Middle frontal gyrus (tissue), 1 donor: ENCODE measurements around the gene PPM1H.

Experiments used
- DNase-seq: peaks from one replicate; pipeline ENCODE4 v3.0.0-alpha.2; 2015; ENCODE audit warnings: low spot score; ENCODE audit errors: extremely low spot score

PPM1H gene

DNA sequence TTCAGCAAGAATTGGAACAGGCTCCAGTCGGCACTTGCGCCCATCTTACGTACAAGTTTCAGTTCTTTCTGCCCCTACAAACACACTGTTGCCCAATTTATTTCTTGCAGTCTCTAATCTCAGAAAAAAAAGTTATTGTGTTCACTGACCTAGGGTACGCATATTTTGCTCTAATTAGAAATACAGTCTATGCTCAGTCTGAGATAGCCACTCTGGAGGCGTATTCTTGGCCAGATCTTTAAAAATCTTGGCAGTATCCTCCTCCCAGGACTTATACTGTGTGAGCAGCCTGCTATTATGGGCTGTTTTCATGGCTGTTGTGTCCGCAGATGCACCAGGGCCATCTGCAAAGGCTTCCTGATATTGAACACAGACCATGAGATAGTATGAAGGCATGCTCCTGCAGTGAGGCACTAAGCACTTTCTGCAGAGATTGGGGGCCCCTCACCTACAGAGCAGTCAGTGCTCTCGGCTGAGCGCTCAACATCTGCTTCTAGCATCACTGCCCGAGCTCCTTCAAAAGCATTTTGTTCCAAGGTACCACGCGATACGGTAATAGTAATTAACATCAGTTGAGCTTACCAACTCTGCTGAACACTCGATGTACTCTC lies 57.9 kb downstream of the PPM1H start:
- no peak for DNase-seq

DNA sequence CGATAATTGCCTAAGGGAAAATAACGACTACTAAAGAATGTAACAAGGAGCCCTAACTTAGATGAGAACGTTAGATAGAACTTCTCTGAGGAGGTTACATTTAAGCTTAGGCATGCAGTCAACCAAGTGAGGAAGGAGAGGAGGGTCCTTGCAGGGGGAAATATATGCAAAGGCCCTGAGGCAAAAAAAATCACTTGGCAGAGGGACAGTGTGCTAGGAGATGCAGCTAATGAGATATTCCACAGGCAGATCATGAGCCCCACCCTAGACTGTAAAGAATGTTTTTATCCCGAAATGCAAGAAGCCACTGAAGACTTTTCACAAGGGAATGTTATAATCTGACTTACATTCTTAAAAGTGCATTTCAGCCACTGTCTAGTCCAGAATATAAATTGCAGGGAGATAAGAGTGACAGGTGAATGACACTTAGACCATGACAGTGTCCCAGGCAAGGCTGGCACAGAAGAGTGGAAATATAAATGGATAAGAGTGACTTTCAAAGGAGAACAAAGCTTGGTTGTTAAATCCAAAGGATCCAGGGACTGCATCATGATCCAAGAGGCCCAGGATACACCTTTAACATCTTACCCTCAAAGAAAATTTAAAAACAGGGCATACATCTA lies 61.0 kb downstream of the PPM1H start:
- no peak for DNase-seq

GRCh38 chr12:62873116-62873825 lies 61.7 kb downstream of the PPM1H start:
- no peak for DNase-seq

DNA sequence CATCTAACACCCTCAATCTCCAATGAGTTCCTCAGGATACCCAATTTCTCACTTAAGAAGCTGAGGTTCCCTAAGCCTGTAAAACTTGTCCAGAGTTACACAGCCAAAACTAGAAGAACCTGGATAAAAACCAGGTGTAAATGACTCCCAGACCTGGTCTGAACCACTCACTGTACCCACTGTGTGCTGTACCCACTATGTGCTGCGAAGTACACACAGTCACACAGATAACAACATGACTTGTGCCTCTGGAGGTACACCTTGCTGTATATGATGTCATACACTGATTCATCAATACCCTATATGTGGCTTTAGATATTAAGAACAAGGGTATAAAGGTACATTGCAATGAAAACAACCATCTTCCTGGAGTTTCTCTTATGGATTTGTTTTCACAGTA lies 66.1 kb downstream of the PPM1H start:
- DNase-seq, result no peak

GRCh38 chr12:62866451-62867082 lies 68.4 kb downstream of the PPM1H start:
- DNase-seq, result no peak

- DNase-seq, result no peak
These were observed 69.0 kb downstream of the PPM1H start for GRCh38 chr12:62865937-62866336.

DNA sequence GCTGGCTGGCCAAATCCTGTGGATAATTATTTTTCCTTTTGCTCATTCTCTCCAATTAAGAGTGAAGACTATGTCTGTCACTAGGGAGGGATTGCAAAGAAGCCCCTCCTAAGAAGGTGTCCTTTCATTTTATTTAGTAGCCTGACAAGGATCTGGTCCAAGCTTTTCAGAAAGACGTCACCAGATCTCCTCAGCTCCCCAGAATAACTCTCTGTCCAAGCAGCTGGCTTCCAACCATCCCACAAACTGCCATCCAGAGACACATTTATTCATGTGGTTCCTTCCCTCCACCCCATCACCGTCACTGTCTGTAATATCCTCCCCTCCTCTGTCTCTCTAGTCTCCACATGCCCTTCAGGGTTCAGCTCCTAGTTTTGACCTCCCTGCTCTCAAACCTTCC lies 69.9 kb downstream of the PPM1H start:
- DNase-seq, result no peak

DNA sequence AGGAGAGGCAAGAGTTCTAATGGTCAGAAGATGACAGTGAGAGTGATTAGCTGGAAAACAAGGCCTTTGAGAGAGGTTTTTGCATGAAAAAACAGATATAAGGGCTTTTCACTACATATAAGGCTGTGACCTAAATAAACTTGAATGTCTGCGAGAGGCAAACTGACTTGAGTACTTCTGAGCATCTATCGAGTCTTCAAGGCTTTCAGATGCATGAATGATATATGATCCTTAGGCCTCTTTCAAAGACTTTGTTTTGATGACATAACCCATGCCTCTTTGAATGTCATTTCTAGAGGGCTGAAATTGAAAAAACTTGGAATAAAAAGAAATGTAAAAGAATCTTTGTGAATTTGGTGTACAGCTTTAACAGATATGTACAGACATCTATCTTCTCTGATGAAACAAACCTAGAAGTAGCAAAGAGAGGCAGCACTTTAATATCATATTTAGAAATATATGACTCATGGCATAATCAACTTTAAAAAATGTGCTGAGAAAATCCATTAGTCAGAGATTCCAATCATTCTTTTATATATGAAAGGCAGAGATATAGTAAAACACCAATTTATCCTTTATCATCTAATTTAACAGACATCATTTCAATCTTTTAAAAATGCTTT lies 72.6 kb downstream of the PPM1H start:
- DNase-seq, result no peak

GRCh38 chr12:62861586-62861985 lies 73.4 kb downstream of the PPM1H start:
- no peak for DNase-seq

DNA sequence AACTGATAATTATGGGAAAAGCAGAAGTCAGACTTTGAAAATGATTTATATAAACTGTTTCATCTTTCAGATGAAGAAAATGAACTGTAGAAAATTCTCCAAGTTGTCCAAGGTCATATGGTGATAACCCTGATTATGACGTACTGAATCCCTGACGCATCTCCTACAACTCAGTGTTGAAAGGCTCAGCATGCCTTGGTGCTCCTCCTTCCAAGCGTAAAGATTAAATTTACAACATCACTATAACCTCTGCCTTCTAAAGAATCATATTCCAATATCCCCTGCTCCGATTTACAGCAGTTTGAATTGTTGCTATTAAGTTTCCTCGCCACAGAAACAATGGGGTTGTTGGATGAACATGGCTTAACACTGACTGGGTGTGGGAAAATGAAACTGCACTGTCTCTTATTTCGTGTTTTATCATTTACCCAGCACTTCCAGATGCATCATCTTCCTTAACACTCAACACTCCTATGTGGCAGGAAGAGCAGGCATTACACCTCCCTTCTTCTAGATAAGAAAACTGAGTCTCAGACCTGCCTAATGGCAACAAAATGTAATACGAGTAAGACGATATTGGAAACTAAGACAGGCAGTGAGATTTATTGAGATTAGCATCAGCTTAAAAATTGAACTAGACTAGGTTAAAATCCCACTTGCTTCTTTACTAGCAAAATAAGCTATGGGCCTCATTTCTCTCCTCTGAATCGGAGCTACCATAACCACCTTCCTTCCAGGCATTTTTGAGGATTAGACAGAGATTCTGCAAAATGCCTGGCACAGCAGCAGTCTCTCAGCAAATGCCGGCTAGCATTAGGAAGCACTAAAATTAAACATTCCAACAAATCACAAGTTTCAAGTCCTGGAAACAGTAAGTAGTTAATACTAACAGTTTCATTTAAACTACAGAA lies 74.2 kb downstream of the PPM1H start:
- DNase-seq, result no peak

DNA sequence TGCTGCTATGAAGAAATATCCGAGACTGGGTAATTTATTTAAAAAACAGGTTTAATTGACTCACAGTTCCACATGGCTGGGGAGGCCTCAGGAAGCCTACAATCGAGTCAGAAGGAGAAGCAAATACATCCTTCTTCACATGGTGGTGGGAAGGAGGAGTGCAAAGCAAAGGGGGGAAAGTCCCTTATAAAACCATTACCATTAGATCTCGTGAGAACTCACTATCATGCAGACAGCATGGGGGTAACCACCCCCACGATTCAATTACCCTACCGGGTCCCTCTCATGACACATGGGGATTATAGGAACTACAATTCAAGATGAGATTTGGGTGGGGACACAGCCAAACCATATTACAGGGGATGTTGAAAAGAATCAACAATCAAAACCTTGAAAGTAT lies 74.9 kb downstream of the PPM1H start:
- DNase-seq, result no peak

- DNase-seq, result no peak
These were observed 75.6 kb downstream of the PPM1H start for GRCh38 chr12:62859321-62859737.

GRCh38 chr12:62856454-62856853 lies 78.5 kb downstream of the PPM1H start:
- DNase-seq, result no peak

GRCh38 chr12:62854024-62854423 lies 80.9 kb downstream of the PPM1H start:
- no peak for DNase-seq

DNA sequence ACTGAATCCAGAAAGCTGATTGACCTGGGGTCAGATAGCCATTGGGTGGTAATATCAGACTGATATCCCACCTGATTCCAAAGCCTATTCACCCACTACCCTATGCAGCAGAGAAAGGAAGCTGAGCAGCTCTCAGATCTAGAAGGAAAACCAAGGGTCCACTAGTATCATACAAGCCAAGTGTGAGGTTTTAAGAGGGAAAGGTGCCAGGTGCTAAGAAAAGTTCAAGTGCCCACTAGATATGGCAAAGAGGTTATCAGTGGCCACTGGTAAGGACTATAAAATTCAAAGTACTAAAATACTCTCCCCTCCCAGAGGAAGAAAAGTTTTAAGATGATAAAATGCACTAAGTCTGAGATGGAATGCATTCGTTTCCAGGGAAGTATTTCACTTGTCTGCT lies 85.6 kb downstream of the PPM1H start:
- no peak for DNase-seq

GRCh38 chr12:62848418-62848817 lies 86.5 kb downstream of the PPM1H start:
- DNase-seq, result no peak

DNA sequence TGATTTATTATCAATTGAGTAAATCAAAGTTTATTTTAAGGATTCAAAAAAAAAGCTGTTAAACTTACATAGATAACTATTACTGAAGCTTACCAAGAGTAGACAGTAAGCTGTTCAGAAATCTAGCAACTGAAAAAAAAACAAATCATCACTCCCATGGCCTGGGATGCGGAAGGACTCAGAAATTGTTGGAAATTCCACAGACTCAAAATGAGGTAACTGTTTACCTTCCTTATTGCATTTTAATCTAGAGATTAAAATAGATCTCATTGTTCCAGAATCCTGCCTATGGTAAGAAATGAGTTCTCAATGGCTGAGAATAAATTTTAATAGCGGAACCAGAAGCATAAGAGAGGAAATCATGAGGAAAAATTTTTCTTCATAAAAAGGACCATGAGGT lies 87.2 kb downstream of the PPM1H start:
- DNase-seq, result no peak

- DNase-seq, result no peak
These were observed 88.5 kb downstream of the PPM1H start for GRCh38 chr12:62846491-62846890.

DNA sequence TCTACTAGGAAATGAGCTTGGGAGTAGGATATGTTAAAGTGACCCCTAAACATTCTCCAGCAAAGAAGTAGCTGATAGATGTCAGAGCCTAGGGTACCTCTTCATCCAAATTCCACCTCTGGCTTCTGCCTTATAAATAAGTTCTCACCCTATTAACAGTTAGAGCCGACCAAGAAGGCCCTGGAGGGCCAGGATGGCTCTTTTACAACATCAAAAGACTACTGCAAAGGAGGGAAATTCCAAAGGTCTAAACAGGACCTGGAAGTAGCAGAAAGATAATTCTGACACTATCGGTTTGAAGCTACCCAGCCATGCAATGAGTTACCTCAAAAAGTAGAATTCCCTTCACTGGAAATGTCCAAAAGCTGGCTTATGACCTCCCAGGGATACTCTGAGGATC lies 90.0 kb downstream of the PPM1H start:
- no peak for DNase-seq

DNA sequence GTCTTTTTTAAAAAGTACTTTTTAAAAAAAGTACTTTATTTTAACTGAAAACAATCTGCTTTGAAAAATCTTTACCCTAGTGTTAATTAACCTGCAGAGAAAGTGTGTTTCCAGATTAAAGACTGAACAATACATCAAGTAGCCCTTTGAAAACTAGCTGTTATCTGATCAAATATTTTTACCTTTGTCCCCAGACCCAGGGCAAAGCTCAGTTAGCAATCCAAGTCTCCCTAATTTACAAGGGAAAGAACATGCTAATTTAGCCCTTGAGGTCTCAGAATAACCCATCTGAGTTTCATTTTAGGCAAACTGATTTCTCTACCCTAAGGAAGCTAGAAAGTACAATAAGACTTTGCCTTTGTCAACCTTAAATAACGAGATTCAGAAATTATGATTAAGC lies 91.2 kb downstream of the PPM1H start:
- DNase-seq, result no peak

DNA sequence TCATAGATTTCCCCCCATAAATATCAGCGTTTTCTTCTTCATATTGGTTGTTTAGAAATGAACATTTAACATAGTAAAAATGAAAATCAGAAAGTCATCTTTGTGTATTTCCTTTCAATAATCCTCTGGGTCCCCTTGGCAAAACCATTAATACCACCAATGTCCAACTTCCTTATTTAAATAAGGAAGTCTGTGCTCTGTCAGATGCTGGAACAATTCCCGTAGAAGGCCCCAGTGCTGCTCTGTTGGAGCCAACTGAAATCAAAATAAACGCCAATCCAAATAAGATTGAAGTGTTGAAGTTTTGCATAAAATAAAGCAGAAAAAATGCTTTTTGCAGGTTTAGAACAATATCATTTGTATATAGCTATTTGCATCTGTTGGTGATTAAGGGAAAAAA lies 93.1 kb downstream of the PPM1H start:
- no peak for DNase-seq
